ENCODE data around the gene KLK8. TPM values are rescaled to one million over a fixed set of nuclear protein-coding genes. Genes with fewer than 3 reads are reported as not detected.
A peak's percentile ranks its signal among the peaks of the same experiment; 100 is the strongest.

The KLK8 gene
- total RNA-seq, 2 donors from 2014 or later = 1.1 TPM; not detected in 1

GRCh38 chr19:51018745-51019543 lies 17.5 kb upstream of the KLK8 start:
- H3K9me3 Mint-ChIP-seq = peaks cover 5% of the 10 kb centered on the region
- Histone ChIP-seq H3K27me3 (ENCODE audit: control insufficient read depth, insufficient read depth, low read length, poor library complexity, severe bottlenecking) (peaks cover 76% of the 10 kb centered on the region), H3K9me3 (ENCODE audit: control insufficient read depth, low read length) (no peaks in the 10 kb centered on the region), H3K4me3 (ENCODE audit: low read length) (peak overlapping the region; percentile 45), H3K36me3 (ENCODE audit: control insufficient read depth, insufficient read depth, low read length) (no peaks in the 10 kb centered on the region), H3K4me1 (ENCODE audit: control insufficient read depth, insufficient read depth, low read length) (no peaks in the 10 kb centered on the region), H3K9ac (ENCODE audit: extremely low read depth, low read length, poor library complexity, severe bottlenecking) (no peak overlapping the region), H3K27ac (ENCODE audit: low read depth, low read length) (no peak overlapping the region)
- H3K4me1 Mint-ChIP-seq = peaks cover 26% of the 10 kb centered on the region
- H3K27ac Mint-ChIP-seq = no peak overlapping the region
- no peak for TF ChIP-seq CTCF (conservative IDR thresholded peaks at IDR 0.05)
- DNase-seq = peak; percentile 82
- WGBS, 2 experiments (ENCODE audit: insufficient coverage in 1 of 2, insufficient read length in 1 of 2) = 2 to 3% methylated on average over 24 to 58 of the region's 68 CpGs
- H3K27me3 Mint-ChIP-seq (ENCODE audit: insufficient read depth) = peaks cover 78% of the 10 kb centered on the region
- H3K4me3 Mint-ChIP-seq = peak overlapping the region; percentile 52
- no peaks in the 10 kb centered on the region for H3K36me3 Mint-ChIP-seq (ENCODE audit: low read depth)

- peaks cover 60% of the 10 kb centered on the region for H3K27me3 ChIP-seq (ENCODE audit: control insufficient read depth, insufficient read depth, low read length, poor library complexity, severe bottlenecking)
- no peaks in the 10 kb centered on the region for H3K9me3 ChIP-seq (ENCODE audit: control insufficient read depth, low read length)
- peaks cover 17% of the 10 kb centered on the region for H3K4me1 Mint-ChIP-seq
- DNase-seq = peak; percentile 95
- H3K4me3 Mint-ChIP-seq = peak overlapping the region; percentile 62
- H3K9me3 Mint-ChIP-seq = peaks cover 5% of the 10 kb centered on the region
- H3K4me1 ChIP-seq (ENCODE audit: control insufficient read depth, insufficient read depth, low read length) = no peaks in the 10 kb centered on the region
- no peaks in the 10 kb centered on the region for H3K36me3 Mint-ChIP-seq (ENCODE audit: low read depth)
- no peak overlapping the region for H3K9ac ChIP-seq (ENCODE audit: extremely low read depth, low read length, poor library complexity, severe bottlenecking)
- peak; percentile 95 for TF ChIP-seq CTCF (conservative IDR thresholded peaks at IDR 0.05)
- H3K27ac ChIP-seq (ENCODE audit: low read depth, low read length) = no peak overlapping the region
- peaks cover 79% of the 10 kb centered on the region for H3K27me3 Mint-ChIP-seq (ENCODE audit: insufficient read depth)
- H3K4me3 ChIP-seq (ENCODE audit: low read length) = peak overlapping the region; percentile 74
- WGBS, 2 experiments (ENCODE audit: insufficient coverage in 1 of 2, insufficient read length in 1 of 2) = 0 to 2% methylated on average over 21 to 68 of the region's 68 CpGs
- no peak overlapping the region for H3K27ac Mint-ChIP-seq
- no peaks in the 10 kb centered on the region for H3K36me3 ChIP-seq (ENCODE audit: control insufficient read depth, insufficient read depth, low read length)
Observed at GRCh38 chr19:51016798-51017683, 15.6 kb upstream of the KLK8 start.

- Mint-ChIP-seq H3K4me3 (no peak overlapping the region), H3K27me3 (ENCODE audit: insufficient read depth) (peaks cover 84% of the 10 kb centered on the region), H3K4me1 (peaks cover 12% of the 10 kb centered on the region), H3K9me3 (peaks cover 5% of the 10 kb centered on the region), H3K27ac (no peak overlapping the region), H3K36me3 (ENCODE audit: low read depth) (no peaks in the 10 kb centered on the region)
- no peak for DNase-seq
- no peaks in the 10 kb centered on the region for H3K9me3 ChIP-seq (ENCODE audit: control insufficient read depth, low read length)
- no peak overlapping the region for H3K9ac ChIP-seq (ENCODE audit: extremely low read depth, low read length, poor library complexity, severe bottlenecking)
- H3K4me3 ChIP-seq (ENCODE audit: low read length) = no peak overlapping the region
- peaks cover 60% of the 10 kb centered on the region for H3K27me3 ChIP-seq (ENCODE audit: control insufficient read depth, insufficient read depth, low read length, poor library complexity, severe bottlenecking)
- H3K4me1 ChIP-seq (ENCODE audit: control insufficient read depth, insufficient read depth, low read length) = no peaks in the 10 kb centered on the region
- no peaks in the 10 kb centered on the region for H3K36me3 ChIP-seq (ENCODE audit: control insufficient read depth, insufficient read depth, low read length)
- no peak overlapping the region for H3K27ac ChIP-seq (ENCODE audit: low read depth, low read length)
- TF ChIP-seq CTCF (conservative IDR thresholded peaks at IDR 0.05) = no peak
- 87 to 98% methylated on average over 6 to 18 of the region's 19 CpGs for WGBS, 2 experiments (ENCODE audit: insufficient coverage in 1 of 2, insufficient read length in 1 of 2)
Observed at GRCh38 chr19:51015691-51016267, 14.4 kb upstream of the KLK8 start.

All from endodermal cell (in vitro differentiated cells).